ENCODE measurements around the gene PGM5. TPM values are rescaled to one million over a fixed set of nuclear protein-coding genes. Genes with fewer than 3 reads are reported as not detected.

PGM5 gene
- total and polyA plus RNA-seq, 2 of the 8 experiments (the other 6 are each of a cell fraction or from before 2014, with no cell fraction given) = not detected

GRCh38 chr9:68538200-68538599 is 181.8 kb downstream of the PGM5 start:
- Histone ChIP-seq H3K4me1 (replicated peaks in 1 of 4; ENCODE audit: control insufficient read depth in 3 of 4, insufficient read depth in 4 of 4, low read length in 3 of 4) (no peaks in the 10 kb centered on the region), H2AFZ (ENCODE audit: low read length) (no peak overlapping the region), H3K56ac (replicated peaks; ENCODE audit: insufficient read length, low read depth, low read length) (no peak overlapping the region), H3K27ac (ENCODE audit: low read depth, low read length) (no peak overlapping the region), H3K79me1 (ENCODE audit: low read depth, low read length) (no peaks in the 10 kb centered on the region), H2BK20ac (ENCODE audit: low read length) (no peak overlapping the region), H4K5ac (ENCODE audit: insufficient read length, low read depth, low read length) (no peak overlapping the region), H3K4me2 (ENCODE audit: insufficient read depth in 1 of 2, low read depth in 2 of 2, low read length in 2 of 2) (no peak overlapping the region), H3K14ac (ENCODE audit: insufficient read length) (no peak overlapping the region), H3K23ac (ENCODE audit: insufficient read length) (no peak overlapping the region), H4K20me1 (replicated peaks in 1 of 2; ENCODE audit: control insufficient read depth in 1 of 2, insufficient read depth in 2 of 2, low read length in 2 of 2) (no peaks in the 10 kb centered on the region), H2AK5ac (ENCODE audit: low read depth, low read length) (no peak overlapping the region), H2BK120ac (replicated peaks; ENCODE audit: low read depth, low read length) (no peak overlapping the region), H3K4ac (replicated peaks; ENCODE audit: insufficient read length, low read depth, low read length) (no peak overlapping the region), H2BK15ac (ENCODE audit: low read length) (no peak overlapping the region), H3K27me3 (replicated peaks in 1 of 4; ENCODE audit: control insufficient read depth in 3 of 4, extremely low read depth in 1 of 4, insufficient read depth in 3 of 4, low read length in 3 of 4) (peaks cover 0 to 3% (median 2%) of the 10 kb centered on the region in 4 experiments; a peak in 3 of 7 replicates), H2BK5ac (ENCODE audit: low read depth, low read length) (no peak overlapping the region), H4K8ac (ENCODE audit: extremely low read depth, insufficient read depth, low read length) (0 out of 2 replicates have a peak overlapping the region, but pooled peaks have one; percentile 15), H4K91ac (replicated peaks; ENCODE audit: insufficient read length, low read length) (no peak overlapping the region), H3K79me2 (ENCODE audit: control insufficient read depth in 1 of 2, insufficient read depth in 2 of 2, low read length in 2 of 2) (no peaks in the 10 kb centered on the region), H3K23me2 (ENCODE audit: low read depth, low read length) (no peaks in the 10 kb centered on the region), H3K4me3 (ENCODE audit: extremely low read depth in 1 of 4, insufficient read depth in 2 of 4, low read depth in 3 of 4, low read length in 4 of 4) (no peak overlapping the region), H3K9me3 (ENCODE audit: insufficient read depth in 2 of 2, low read depth in 1 of 2, low read length in 1 of 2) (no peaks in the 10 kb centered on the region), H3K36me3 (ENCODE audit: control insufficient read depth in 2 of 4, insufficient read depth in 4 of 4, low read length in 3 of 4) (no peaks in the 10 kb centered on the region), H2BK12ac (ENCODE audit: low read depth, low read length) (no peak overlapping the region), H3K9ac (replicated peaks in 1 of 4; ENCODE audit: extremely low read depth in 1 of 4, low read depth in 3 of 4, low read length in 3 of 4) (no peak overlapping the region), H3K18ac (ENCODE audit: extremely low read depth, low read length) (no peak overlapping the region)
- ChIA-PET CTCF (ENCODE audit: partially characterized antibody) (interaction anchor here (1.2 to 2.8 kb wide), 4 partner anchors 22 to 121 kb away, joined by 4 to 13 read pairs (median 9); no protein-coding TSS in a partner anchor), POLR2A (ENCODE audit: partially characterized antibody) (no interaction called here)
- no peak for DNase-seq (ENCODE audit: low read depth in 1 of 2, low spot score in 2 of 2)
- FAIRE-seq = no peak
- 81% methylated on average over 3 of the region's 3 CpGs; no CpG with 5 or more reads in 1 of the 2 experiments for WGBS, 2 experiments (ENCODE audit: extremely low coverage in 1 of 2, insufficient coverage in 1 of 2, insufficient read length in 1 of 2, insufficient replicate concordance in 2 of 2, low coverage in 1 of 2, low lambda C conversion rate in 2 of 2, missing lambda C conversion rate in 1 of 2)
- TF ChIP-seq NRF1 (IDR thresholded peaks at IDR 0.05; ENCODE audit: low read depth, low read length) (no peak), RFX5 (IDR thresholded peaks at IDR 0.05; ENCODE audit: borderline replicate concordance, low read depth, low read length) (no peak), EZH2 (IDR thresholded peaks at IDR 0.05; ENCODE audit: low read depth, low read length, severe bottlenecking) (no peak), ATF2 (IDR thresholded peaks at IDR 0.05; ENCODE audit: low read length) (no peak), SP1 (IDR thresholded peaks at IDR 0.05; ENCODE audit: low read depth, low read length) (no peak), SIN3A (conservative IDR thresholded peaks at IDR 0.05 in 1 of 2, IDR thresholded peaks at IDR 0.05 in 1 of 2; ENCODE audit: low read depth in 1 of 2, low read length in 2 of 2) (no peak), MAFK (IDR thresholded peaks at IDR 0.05; ENCODE audit: low read depth, low read length) (no peak), JUND (IDR thresholded peaks at IDR 0.05; ENCODE audit: low read length) (no peak), E2F6 (IDR thresholded peaks at IDR 0.05) (no peak), TEAD4 (IDR thresholded peaks at IDR 0.05; ENCODE audit: low read depth, low read length) (no peak), SP4 (IDR thresholded peaks at IDR 0.05; ENCODE audit: low read length) (no peak), KDM4A (IDR thresholded peaks at IDR 0.05; ENCODE audit: low read depth, low read length, severe bottlenecking) (no peak)
